Measurements from ENCODE around the gene TROAP.
"Not testable (repeated sequence)": the region's sequence is repeated elsewhere in the genome, so short reads cannot be mapped to it uniquely, and the experiment has no call there.

The TROAP gene, protein sequence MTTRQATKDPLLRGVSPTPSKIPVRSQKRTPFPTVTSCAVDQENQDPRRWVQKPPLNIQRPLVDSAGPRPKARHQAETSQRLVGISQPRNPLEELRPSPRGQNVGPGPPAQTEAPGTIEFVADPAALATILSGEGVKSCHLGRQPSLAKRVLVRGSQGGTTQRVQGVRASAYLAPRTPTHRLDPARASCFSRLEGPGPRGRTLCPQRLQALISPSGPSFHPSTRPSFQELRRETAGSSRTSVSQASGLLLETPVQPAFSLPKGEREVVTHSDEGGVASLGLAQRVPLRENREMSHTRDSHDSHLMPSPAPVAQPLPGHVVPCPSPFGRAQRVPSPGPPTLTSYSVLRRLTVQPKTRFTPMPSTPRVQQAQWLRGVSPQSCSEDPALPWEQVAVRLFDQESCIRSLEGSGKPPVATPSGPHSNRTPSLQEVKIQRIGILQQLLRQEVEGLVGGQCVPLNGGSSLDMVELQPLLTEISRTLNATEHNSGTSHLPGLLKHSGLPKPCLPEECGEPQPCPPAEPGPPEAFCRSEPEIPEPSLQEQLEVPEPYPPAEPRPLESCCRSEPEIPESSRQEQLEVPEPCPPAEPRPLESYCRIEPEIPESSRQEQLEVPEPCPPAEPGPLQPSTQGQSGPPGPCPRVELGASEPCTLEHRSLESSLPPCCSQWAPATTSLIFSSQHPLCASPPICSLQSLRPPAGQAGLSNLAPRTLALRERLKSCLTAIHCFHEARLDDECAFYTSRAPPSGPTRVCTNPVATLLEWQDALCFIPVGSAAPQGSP

GRCh38 chr12:49322708-49323523 is at the start of gene TROAP:
TSS of gene TROAP (plus strand) at chr12:49323255. CDS start at chr12:49323609, 354 bp downstream.
- DNase-seq = peak; percentile 97 to 98

DNA sequence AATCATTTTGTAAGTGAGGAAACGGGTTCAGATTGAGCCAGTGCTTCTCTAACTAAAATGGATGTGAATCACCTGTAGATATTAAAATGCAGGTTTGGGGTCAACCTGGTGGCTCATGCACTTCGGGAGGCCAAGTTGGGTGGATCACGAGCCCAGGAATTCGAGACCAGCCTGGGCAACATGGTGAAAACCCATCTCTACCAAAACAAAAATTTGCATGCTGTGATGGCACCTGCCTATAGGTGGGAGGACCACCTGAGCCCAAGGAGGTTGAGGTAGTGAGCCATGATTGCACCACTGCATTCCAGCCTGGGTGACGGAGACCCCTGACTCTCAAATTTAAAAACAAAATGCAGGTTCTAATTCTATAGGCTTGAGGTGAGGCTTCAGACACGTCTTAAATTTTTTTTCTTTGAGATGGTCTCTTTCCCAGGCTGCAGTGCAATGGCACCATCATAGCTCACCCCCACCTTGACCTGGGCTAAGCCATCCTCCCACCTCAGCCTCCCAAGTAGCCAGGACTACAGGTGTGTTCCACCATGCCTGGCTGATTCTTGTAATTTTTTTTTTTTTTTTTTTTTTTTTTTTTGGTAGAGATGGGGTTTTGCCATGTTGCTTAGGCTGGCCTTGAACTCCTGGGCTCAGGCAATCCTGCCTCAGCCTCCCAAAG is 49.2 kb upstream of the TROAP start:
- no peak for DNase-seq

DNA sequence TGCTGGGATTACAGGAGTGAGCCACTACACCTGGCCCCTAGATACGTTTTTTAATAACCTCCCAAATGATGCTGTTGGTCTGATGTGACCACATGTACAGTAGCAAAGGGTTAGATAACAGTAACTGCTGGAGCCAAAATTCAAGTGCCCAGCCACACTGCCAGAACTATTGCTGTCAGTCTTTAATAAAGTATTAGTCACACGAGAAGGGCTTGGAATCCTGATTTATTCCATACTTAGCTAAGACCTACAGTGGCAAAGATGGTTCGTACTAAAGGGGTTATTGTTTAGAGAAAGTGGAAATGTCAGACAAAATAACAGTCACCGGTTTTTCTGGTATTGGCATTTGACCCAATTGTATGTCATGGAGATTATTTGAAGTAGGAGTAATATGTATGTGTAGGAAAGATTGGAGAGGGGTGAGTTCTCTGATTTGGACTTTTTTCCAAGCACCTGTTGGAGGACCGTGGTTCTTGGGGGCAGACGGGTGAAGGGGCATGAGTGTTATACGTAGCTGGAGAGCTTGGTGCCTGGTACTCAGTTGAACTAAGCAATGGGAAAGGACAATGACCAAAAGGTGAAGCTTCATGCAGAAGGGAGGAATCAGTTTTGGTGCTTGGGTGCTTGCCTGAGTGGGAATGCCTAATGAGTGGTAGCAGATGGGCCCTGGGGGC is 48.5 kb upstream of the TROAP start:
- no peak for DNase-seq

- no peak for DNase-seq
Observed at GRCh38 chr12:49276304-49277290, 46.5 kb upstream of the TROAP start.

DNA sequence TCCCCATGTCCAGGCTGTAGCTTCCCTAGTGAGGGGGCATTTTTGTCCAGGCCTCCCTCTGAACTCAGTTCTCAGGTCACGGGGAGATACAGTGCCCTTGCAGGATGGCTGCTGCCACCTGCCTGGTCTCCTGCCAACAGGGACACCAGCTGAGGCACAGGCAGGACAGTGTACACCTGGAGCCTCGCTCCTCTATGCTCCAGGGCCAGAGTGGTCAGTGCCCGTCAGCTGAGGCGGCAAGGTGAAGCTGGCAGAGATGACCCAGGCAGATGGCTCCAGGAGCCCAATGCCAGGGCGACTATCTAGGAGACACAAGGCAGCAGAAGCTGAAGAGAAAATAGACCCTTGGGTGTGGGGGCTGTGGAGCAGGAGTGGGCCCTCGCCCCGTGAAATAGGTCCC is 45.6 kb upstream of the TROAP start:
- DNase-seq = no peak

- no peak for DNase-seq
Observed at GRCh38 chr12:49279706-49280159, 43.3 kb upstream of the TROAP start.

DNA sequence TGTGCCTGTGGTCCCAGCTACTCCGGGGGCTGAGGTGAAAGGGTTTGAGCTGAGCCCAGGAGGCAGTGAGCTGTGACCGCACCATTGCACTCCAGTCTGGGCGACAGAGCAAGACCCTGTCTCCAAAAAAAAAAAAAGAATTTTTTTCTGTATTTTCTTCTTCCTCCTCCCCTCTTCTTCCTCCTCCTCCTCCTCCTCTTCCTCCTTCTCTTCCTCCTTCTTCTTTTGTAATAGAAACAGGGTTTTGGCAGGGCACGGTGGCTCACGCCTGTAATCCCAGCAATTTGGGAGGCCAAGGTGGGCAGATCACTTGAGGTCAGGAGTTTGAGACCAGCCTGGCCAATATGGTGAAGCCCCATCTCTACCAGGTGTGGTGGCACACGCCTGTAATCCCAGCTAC is 42.5 kb upstream of the TROAP start:
- not testable (repeated sequence) for DNase-seq

DNA sequence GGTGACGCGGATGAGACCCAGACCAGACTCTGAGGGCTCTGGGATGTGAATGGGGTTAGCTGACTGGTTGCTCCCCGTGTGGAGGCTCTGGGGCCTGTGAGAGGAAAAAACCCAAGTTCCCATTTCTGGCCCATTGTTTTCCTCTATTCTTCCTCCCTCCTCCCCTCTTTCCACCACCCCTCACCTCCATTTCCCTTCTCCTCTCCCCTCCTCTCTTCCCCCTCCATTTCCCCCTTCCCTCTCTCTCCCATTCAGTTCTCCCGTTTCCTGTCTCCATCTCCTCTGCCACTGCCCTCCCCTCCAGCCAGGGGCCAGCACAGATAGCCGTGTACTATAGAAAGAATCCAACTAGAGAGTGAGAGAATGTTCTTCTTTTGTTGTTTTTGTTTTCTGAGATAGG is 40.8 kb upstream of the TROAP start:
- no peak for DNase-seq

- not testable (repeated sequence) for DNase-seq
Observed at GRCh38 chr12:49282740-49283375, 40.2 kb upstream of the TROAP start.

GRCh38 chr12:49283541-49284429 is 39.3 kb upstream of the TROAP start:
- DNase-seq = no peak

DNA sequence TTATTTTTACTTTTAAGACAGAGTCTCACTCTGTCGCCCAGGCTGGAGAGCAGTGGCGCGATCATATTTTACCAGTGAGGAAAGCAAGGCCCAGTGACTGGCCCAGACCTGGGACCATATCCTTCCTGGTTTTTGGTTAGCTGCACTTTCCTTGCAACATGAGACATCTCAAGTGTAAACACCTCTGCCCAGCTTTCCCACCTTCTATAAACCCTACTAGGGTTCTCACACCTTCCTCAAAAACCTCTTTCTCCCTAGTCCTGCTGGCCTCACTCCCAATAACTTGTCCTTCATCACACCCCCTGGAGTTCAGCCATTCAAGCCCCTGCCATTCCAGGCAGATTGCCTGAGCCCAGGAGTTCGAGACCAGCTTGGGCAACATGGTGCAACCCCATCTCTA is 38.4 kb upstream of the TROAP start:
- DNase-seq = no peak

GRCh38 chr12:49287876-49288275 is 35.2 kb upstream of the TROAP start:
- no peak for DNase-seq

DNA sequence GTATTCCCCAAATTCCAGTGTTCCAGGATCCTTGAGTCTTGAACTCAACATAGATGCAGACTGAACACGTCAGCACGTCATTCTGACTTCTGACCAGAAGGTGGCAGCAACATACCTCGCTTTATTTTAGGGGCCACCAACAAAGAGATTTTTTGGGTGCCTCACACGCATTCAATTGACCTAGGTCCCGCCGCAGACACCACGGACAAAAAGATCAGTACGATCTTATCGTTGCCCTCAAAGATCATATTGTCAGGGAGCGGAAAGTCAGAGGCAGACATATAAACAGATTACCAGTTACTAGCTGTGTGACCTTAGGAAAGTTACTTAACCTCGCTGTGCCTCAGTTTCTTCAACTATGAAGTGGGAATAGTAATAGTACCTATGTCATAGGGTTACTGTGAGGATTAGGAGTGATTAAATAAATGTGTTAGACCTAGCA is 34.6 kb upstream of the TROAP start:
- peak; percentile 27 to 35 for DNase-seq

DNA sequence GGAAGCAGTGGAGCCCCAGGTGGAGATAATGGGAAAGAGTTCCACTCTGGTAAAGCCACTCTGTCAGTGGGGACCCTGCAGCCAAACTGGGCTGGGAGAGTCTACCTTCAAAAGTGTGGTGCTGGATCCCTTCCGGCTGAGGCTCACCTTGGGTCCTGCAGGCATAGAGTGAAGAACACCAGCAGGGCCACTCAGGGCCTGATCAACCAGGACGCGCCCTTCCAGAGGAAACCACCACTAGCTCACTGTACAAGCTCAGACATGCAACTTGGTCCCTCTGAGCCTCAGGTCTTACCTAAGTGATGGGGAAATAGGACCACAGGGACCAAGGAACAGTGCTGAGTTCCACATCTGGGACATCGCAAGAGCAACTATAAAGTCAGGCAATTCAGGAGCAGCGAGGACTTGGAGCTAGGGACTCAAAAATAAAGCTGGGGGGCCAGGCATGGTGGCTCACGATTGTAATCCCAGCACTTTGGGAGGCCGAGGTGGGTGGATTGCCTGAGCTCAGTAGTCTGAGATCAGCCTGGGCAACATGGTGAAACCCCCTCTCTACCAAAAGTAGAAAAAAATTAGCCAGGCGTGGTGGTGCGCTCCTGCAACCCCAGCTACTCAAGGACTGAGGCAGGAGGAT is 34.0 kb upstream of the TROAP start:
- no peak for DNase-seq

GRCh38 chr12:49292729-49293055 is 30.4 kb upstream of the TROAP start:
- DNase-seq = no peak

- DNase-seq = no peak
Observed at GRCh38 chr12:49293056-49293956, 29.7 kb upstream of the TROAP start.

- no peak for DNase-seq
Observed at GRCh38 chr12:49294086-49294803, 28.8 kb upstream of the TROAP start.

Data from NCI-H1930 (cell line).